Measurements from ENCODE around the gene FAM124B.

The FAM124B gene

GRCh38 chr2:224333726-224334482 is 68.0 kb downstream of the FAM124B start:
- no peak for DNase-seq

- DNase-seq, result no peak
Observed at GRCh38 chr2:224331698-224332097, 70.2 kb downstream of the FAM124B start.

GRCh38 chr2:224328798-224329197 is 73.1 kb downstream of the FAM124B start:
- no peak for DNase-seq

Data from stimulated activated CD4-positive, alpha-beta T cell treated with anti-CD3 and anti-CD28 coated beads, Interleukin-4, amount 100 ng/mL, for 4 hours (primary cell).